ENCODE measurements around the gene PIGS. TPM values are rescaled to one million over a fixed set of nuclear protein-coding genes. Genes with fewer than 3 reads are reported as not detected.

Gene PIGS
- total and polyA plus RNA-seq, 9 of the 15 experiments (the other 6 are each of a cell fraction or from before 2014, with no cell fraction given) = 47.5 to 138 (median 57.6) TPM

- in situ Hi-C loops (cut with MboI) (no loop called here), intact Hi-C loops (cut with micrococcal nuclease) (loop anchor here (2.0 kb wide), 1 partner anchor 118 kb away; no protein-coding TSS in a partner anchor)
- no peak for DNase-seq (ENCODE audit: extremely low read depth in 1 of 4, low spot score in 3 of 4)
- Histone ChIP-seq H3K4me2 (ENCODE audit: insufficient read depth, low read length) (no peak overlapping the region), H4K20me1 (replicated peaks; ENCODE audit: control insufficient read depth, insufficient read depth, low read length) (0 out of 2 replicates have a peak, but pooled peaks cover 8% of the 10 kb centered on the region), H3K27me3 (ENCODE audit: control insufficient read depth in 2 of 2, insufficient read depth in 2 of 2, low read length in 2 of 2) (no peaks in the 10 kb centered on the region), H3K27ac (ENCODE audit: extremely low read depth, low read depth, low read length) (no peak overlapping the region), H3K9me3 (replicated peaks; ENCODE audit: control insufficient read depth, insufficient read depth, low read depth, low read length) (no peaks in the 10 kb centered on the region), H3K9me1 (ENCODE audit: control insufficient read depth, insufficient read depth, low read length) (no peaks in the 10 kb centered on the region), H3K4me1 (replicated peaks in 1 of 2; ENCODE audit: control insufficient read depth in 2 of 2, insufficient read depth in 2 of 2, low read length in 2 of 2) (no peaks in the 10 kb centered on the region), H3K79me2 (ENCODE audit: control insufficient read depth, insufficient read depth, low read length) (no peaks in the 10 kb centered on the region), H3K4me3 (no peak overlapping the region), H3K9ac (ENCODE audit: insufficient read depth in 1 of 2, low read depth in 2 of 2, low read length in 2 of 2) (no peak overlapping the region), H2AFZ (ENCODE audit: low read depth, low read length) (no peak overlapping the region), H3K36me3 (ENCODE audit: control insufficient read depth, insufficient read depth, low read length) (peaks cover 91% of the 10 kb centered on the region)
- no peak for FAIRE-seq
- ChIA-PET CTCF (ENCODE audit: low intra/inter-chr PET ratio) (interaction anchor here (1.9 kb wide), 1 partner anchor 118 kb away, joined by 16 read pairs; no protein-coding TSS in a partner anchor), POLR2A (interaction anchor here (0.7 to 4.4 kb wide), 9 partner anchors 8 to 216 kb away, joined by 3 to 25 read pairs (median 4); partner anchors contain the start of genes ALDOC, SDF2 and SUPT6H)
- no TSS peak for BruUV-seq (replicated peaks)
- no peak for ATAC-seq
- WGBS (ENCODE audit: insufficient coverage, low coverage, missing lambda C conversion rate) = 85% methylated on average over 2 of the region's 2 CpGs
- TF ChIP-seq ZNF740 (CRISPR knock-in tag; IDR thresholded peaks at IDR 0.05) = no peak
- no peak for TF ChIP-seq ZNF740 (tag; IDR thresholded peaks at IDR 0.05)
- no peak for TF ChIP-seq NFRKB (IDR thresholded peaks at IDR 0.05; ENCODE audit: low read depth)
- no peak for TF ChIP-seq ATF6 (CRISPR knock-in tag; IDR thresholded peaks at IDR 0.05)
- no peak for TF ChIP-seq CREB3L1 (IDR thresholded peaks at IDR 0.05; ENCODE audit: borderline replicate concordance, low read depth)
- TF ChIP-seq ZNF778 (CRISPR knock-in tag; IDR thresholded peaks at IDR 0.05) = no peak
- no peak for TF ChIP-seq MBD1 (CRISPR knock-in tag; IDR thresholded peaks at IDR 0.05)
- no peak for TF ChIP-seq UBTF (IDR thresholded peaks at IDR 0.05; ENCODE audit: borderline replicate concordance in 1 of 2, low read depth in 2 of 2, low read length in 2 of 2)
- TF ChIP-seq PRPF4 (IDR thresholded peaks at IDR 0.05; ENCODE audit: insufficient read depth, low read depth, low read length, poor library complexity, severe bottlenecking) = no peak
- TF ChIP-seq TFAP4 (CRISPR knock-in tag; IDR thresholded peaks at IDR 0.05; ENCODE audit: borderline replicate concordance) = no peak
Observed at GRCh38 chr17:28612531-28612930, 41.2 kb upstream of the PIGS start.
